Esophagus squamous epithelium (tissue), 4 donors: ENCODE measurements around the gene CNKSR2.

ENCODE experiments used
- CTCF ChIP-seq, 6 experiments: fragments of 450-650 bp in 4 of 6; fragments of 200-600 bp in 2 of 6; sonication (generic) in 2 of 6; IDR thresholded peaks; one replicate each; pipeline ENCODE4 v1.5.1; 2016 to 2019; ENCODE audit warnings: antibody characterized with exemption in 6 of 6, mild to moderate bottlenecking in 4 of 6, moderate library complexity in 4 of 6
- POLR2A ChIP-seq, 4 donors: fragments of 450-650 bp; IDR thresholded peaks; one replicate each; pipeline ENCODE4 v1.6.1; 2017; ENCODE audit warnings: antibody characterized with exemption in 4 of 4, mild to moderate bottlenecking in 4 of 4, moderate library complexity in 3 of 4

- TF ChIP-seq CTCF (IDR thresholded peaks at IDR 0.05) (no peak), POLR2A (IDR thresholded peaks at IDR 0.05) (no peak)
Observed at GRCh38 chrX:21383546-21383945, 9.3 kb downstream of the CNKSR2 start.
